GM13977 (cell line): ENCODE results near the gene PRAME.
"Not testable (repeated sequence)": the region's sequence is repeated elsewhere in the genome, so short reads cannot be mapped to it uniquely, and the experiment has no call there.

Experiments used
- DNase-seq: peaks from one replicate; pipeline ENCODE4 v3.0.0; 2012; ENCODE audit warnings: low spot score
- in situ Hi-C: fragments of 300-500 bp; cut with MboI; formaldehyde crosslinking; loops from one replicate; pipeline ENCODE4 v1.12.0; 2022; ENCODE audit warnings: low sequenced_read_pairs, low pct_unique_long_range_greater_than_20kb, mixed read lengths, inconsistent platforms; ENCODE audit not compliant: unreplicated experiment
- TF ChIP-seq, protein P1 (sequence below): IDR thresholded peaks from 2 replicates; pipeline ENCODE4 v1.5.1; 2012; ENCODE audit warnings: mild to moderate bottlenecking, control low read depth; ENCODE audit not compliant: insufficient read depth; ENCODE audit errors: extremely low read depth, missing control alignments

The PRAME gene

DNA sequence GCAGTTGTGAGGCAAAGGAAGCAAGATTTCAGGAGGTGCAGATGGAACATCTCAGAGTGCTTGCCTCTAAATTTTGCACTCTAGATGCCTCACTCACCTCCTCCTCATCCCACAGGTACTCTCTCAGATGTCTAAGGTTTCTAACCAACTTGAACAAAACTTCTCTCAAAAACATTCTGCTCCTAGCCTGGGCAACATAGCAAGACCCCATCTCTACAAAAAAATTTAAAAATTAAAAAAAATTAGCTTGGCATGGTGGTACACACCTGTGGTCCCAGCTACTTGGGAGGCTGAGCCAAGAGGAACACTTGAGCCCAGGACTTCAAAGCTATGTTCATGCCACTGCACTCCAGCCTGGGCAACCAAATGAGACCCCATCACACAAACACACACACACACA, 43.2 kb downstream of the PRAME start:
- DNase-seq = no peak
- TF ChIP-seq, protein P1, sequence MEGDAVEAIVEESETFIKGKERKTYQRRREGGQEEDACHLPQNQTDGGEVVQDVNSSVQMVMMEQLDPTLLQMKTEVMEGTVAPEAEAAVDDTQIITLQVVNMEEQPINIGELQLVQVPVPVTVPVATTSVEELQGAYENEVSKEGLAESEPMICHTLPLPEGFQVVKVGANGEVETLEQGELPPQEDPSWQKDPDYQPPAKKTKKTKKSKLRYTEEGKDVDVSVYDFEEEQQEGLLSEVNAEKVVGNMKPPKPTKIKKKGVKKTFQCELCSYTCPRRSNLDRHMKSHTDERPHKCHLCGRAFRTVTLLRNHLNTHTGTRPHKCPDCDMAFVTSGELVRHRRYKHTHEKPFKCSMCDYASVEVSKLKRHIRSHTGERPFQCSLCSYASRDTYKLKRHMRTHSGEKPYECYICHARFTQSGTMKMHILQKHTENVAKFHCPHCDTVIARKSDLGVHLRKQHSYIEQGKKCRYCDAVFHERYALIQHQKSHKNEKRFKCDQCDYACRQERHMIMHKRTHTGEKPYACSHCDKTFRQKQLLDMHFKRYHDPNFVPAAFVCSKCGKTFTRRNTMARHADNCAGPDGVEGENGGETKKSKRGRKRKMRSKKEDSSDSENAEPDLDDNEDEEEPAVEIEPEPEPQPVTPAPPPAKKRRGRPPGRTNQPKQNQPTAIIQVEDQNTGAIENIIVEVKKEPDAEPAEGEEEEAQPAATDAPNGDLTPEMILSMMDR = no peak
- in situ Hi-C loops = no loop called here

DNA sequence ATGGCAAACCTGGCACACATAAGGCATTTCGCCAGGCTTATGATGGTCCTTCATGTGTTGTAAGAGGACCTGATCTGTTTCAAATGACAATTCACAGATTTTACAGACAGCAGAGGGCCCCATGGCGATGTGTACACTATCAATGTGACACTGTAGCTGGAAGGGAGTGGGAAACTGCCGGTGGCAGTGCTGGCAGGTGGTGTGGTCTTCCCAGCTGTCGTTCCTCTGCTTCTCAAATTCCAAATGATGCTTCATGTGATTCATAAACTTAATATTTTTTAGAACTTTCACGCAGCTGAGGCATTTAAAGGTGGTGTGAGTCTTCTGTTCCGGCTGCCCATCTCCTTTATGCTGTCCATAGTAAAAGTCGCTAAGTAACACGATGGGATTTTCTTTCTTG, 44.6 kb downstream of the PRAME start:
- in situ Hi-C loops, DNase-seq: not testable (repeated sequence)

DNA sequence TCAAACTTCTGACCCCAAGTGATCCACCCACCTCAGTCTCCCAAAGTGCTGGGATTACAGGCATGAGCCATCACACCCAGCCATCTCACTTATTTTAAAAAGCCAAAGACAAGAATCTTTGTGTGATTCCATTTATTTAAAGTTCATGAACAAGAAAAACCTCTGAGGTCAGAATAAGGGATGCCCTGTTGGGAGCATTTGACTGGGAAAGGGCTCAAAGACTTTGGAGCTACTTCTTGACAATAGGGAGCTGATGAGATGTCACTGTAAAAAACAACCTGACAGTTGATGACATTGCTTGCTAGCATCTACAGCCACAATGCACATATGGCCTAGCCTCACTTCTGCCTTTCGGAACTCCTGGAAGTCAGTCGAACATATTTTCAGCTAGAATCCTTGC, 45.4 kb downstream of the PRAME start:
- TF ChIP-seq, protein P1 = no peak
- no peak for DNase-seq
- in situ Hi-C loops = no loop called here

GRCh38 chr22:22512951-22513350, 46.1 kb downstream of the PRAME start:
- TF ChIP-seq, protein P1 = no peak
- no peak for DNase-seq
- in situ Hi-C loops = no loop called here

DNA sequence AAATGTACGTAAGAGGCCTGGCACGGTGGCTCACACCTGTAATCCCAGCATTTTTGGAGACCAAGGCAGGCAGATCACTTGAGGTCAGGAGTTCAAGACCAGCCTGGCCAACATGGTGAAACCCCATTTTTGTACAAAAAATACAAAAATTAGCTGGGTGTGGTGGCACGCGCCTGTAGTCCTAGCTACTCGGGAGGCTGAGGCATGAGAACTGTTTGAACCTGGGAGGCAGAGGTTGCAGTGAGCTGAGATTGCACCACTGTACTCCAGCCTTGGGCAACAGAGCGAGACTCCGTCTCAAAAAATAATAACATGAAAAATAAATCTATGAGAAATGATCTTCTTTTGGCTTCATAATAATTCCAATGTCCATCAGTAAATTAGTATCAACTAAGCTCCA, 48.2 kb downstream of the PRAME start:
- in situ Hi-C loops, DNase-seq: not testable (repeated sequence)

GRCh38 chr22:22509912-22510311, 49.2 kb downstream of the PRAME start:
- DNase-seq, in situ Hi-C loops: not testable (repeated sequence)

DNA sequence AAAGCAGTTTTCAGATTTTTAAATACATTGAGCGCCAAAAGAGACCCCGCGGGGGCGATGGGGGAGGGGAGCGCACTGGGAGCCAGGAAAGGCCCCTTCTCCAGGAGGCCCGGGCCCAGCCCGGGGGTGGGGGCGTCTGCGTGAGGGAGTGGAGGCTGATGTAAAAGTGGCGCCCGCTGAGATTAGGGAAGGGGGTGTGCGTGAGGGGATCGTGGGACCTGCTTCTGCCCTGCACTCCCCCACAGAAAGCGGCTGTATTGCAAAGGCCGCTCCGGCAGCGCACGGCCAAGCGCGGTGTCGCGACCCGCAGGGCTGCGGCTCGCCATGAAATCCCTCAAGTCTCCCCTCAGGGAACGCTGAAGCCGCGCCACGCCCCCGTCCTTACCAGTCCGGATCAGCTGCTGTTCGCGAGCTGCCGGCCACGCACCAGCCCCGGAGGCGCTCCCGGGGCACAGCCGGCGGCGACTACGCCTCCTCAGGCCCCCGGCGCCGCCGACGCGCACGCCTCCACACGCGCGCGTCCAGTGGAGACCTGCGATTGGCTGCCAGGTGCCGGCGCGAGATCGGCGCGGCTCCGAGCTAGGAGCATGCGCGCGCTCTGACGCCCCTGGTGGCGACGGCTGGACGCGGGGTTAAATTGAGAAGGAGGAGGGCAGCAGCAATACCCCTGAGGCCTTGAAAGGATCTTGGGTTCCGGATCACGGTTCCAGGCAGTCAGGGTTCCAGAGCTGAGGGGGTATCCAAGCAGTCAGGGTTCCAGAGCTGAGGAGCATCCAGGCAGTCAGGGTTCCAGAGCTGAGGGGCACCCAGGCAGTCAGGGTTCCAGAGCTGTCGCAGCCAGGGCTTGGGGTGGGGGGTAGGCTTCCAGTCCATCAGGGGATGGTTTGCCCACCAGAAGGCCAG, 50.5 kb downstream of the PRAME start, which contains the start of gene ZNF280B:
Gene ZNF280B (minus strand): TSS at position 469 of the 903 bp plus-strand sequence. CDS start 19,344 bp downstream, outside the sequence.
- DNase-seq = peak; percentile 87
- TF ChIP-seq, protein P1 = peak; percentile 38
- in situ Hi-C loops = no loop called here

GRCh38 chr22:22507743-22508273, 51.3 kb downstream of the PRAME start:
- in situ Hi-C loops = no loop called here
- no peak for DNase-seq
- TF ChIP-seq, protein P1 = no peak
